Liver (tissue), 3 donors: ENCODE data around the gene FKBP15.
"Not testable (repeated sequence)": the region's sequence is repeated elsewhere in the genome, so short reads cannot be mapped to it uniquely, and the experiment has no call there.

Experiments
- HNF4A ChIP-seq, 2 donors: conservative IDR thresholded peaks; 2 replicates each; pipeline ENCODE4 v1.6.1; 2016; ENCODE audit warnings: antibody characterized with exemption in 2 of 2, mild to moderate bottlenecking in 2 of 2
- RAD21 ChIP-seq, 2 donors: IDR thresholded peaks; 2 replicates each; pipeline ENCODE4 v1.6.1; 2016; ENCODE audit warnings: antibody characterized with exemption in 2 of 2, mild to moderate bottlenecking in 2 of 2
- TAF1 ChIP-seq: conservative IDR thresholded peaks from 2 replicates; pipeline ENCODE4 v1.6.1; 2016; ENCODE audit warnings: antibody characterized with exemption, mild to moderate bottlenecking
- YY1 ChIP-seq: IDR thresholded peaks from 2 replicates; pipeline ENCODE4 v1.6.1; 2016; ENCODE audit warnings: antibody characterized with exemption, mild to moderate bottlenecking
- TF ChIP-seq, protein P1 (sequence below): fragments of 150-350 bp; IDR thresholded peaks from 2 replicates; pipeline ENCODE4 v1.5.1; 2017; ENCODE audit warnings: improper control_type of control experiment, low read depth, low read length; ENCODE audit not compliant: missing input control
- donor health status: healthy.
- donor health status: healthy.

DNA sequence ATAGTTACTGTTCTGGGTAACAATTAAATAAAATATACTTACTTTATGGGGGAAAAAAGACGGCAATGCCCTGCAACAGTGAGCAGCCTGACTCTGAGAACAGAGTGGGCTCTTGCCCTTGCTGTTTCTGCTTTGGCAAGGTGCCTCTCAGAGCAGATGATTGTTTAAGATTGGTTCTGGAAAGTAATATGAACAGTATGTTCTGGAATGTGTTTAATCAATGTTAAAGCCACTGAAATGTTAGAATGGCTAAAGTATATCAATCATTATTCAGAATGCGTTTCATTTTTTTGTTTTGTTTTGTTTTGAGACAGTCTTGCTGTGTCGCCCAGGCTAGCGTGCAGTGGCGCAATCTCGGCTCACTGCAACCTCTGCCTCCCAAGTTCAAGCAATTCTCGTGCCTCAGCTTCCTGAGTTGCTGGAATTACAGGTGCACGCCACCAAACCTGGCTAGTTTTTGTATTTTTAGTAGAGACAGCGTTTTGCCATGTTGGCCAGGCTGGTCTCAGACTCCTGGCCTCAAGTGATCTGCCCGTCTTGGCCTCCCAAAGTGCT is 14.7 kb upstream of the FKBP15 start:
- TF ChIP-seq, protein P1, sequence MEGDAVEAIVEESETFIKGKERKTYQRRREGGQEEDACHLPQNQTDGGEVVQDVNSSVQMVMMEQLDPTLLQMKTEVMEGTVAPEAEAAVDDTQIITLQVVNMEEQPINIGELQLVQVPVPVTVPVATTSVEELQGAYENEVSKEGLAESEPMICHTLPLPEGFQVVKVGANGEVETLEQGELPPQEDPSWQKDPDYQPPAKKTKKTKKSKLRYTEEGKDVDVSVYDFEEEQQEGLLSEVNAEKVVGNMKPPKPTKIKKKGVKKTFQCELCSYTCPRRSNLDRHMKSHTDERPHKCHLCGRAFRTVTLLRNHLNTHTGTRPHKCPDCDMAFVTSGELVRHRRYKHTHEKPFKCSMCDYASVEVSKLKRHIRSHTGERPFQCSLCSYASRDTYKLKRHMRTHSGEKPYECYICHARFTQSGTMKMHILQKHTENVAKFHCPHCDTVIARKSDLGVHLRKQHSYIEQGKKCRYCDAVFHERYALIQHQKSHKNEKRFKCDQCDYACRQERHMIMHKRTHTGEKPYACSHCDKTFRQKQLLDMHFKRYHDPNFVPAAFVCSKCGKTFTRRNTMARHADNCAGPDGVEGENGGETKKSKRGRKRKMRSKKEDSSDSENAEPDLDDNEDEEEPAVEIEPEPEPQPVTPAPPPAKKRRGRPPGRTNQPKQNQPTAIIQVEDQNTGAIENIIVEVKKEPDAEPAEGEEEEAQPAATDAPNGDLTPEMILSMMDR: not testable (repeated sequence)
- not testable (repeated sequence) for TF ChIP-seq YY1, TAF1
- peak in 1 of 2 donors; percentile 5 for TF ChIP-seq RAD21 (IDR thresholded peaks at IDR 0.05)
- peak; percentile 16 to 25 for TF ChIP-seq HNF4A (conservative IDR thresholded peaks at IDR 0.05)
